Mammary epithelial cell (primary cell): Measurements from ENCODE around the gene TLX3.

Source experiments
- EZH2 ChIP-seq: IDR thresholded peaks from 2 replicates; pipeline ENCODE4 v1.6.1; 2012; ENCODE audit warnings: low read length, inconsistent platforms, borderline replicate concordance
- TF ChIP-seq, protein P1 (sequence below), 2 donors: IDR thresholded peaks in 1 of 2; conservative IDR thresholded peaks in 1 of 2; 2 replicates each; pipeline ENCODE4 v1.5.1; 2011 to 2012; ENCODE audit warnings: inconsistent platforms in 2 of 2, low read length in 2 of 2, mild to moderate bottlenecking in 2 of 2, control low read depth in 1 of 2, low read depth in 1 of 2; ENCODE audit not compliant: insufficient read depth in 1 of 2; ENCODE audit errors: extremely low read depth in 1 of 2

DNA sequence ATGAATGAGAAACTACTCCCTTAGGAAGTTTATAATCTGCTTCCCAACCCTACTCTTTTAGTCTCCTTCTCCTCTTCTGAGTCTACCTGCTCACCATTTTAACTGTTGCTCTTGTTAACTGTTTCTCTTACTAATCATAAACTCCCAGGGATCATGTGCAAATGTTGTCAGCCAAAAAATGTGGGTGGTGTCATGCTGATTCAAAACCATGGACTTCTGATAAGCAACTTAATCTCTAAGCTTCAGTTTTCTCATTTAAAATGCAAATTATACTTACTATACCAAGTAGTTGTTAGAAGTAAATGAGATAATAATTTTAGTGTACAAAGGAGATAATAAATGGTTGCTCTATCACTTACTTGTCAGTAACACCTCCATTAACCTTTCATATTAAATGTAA is 45.9 kb upstream of the TLX3 start:
- TF ChIP-seq, protein P1, sequence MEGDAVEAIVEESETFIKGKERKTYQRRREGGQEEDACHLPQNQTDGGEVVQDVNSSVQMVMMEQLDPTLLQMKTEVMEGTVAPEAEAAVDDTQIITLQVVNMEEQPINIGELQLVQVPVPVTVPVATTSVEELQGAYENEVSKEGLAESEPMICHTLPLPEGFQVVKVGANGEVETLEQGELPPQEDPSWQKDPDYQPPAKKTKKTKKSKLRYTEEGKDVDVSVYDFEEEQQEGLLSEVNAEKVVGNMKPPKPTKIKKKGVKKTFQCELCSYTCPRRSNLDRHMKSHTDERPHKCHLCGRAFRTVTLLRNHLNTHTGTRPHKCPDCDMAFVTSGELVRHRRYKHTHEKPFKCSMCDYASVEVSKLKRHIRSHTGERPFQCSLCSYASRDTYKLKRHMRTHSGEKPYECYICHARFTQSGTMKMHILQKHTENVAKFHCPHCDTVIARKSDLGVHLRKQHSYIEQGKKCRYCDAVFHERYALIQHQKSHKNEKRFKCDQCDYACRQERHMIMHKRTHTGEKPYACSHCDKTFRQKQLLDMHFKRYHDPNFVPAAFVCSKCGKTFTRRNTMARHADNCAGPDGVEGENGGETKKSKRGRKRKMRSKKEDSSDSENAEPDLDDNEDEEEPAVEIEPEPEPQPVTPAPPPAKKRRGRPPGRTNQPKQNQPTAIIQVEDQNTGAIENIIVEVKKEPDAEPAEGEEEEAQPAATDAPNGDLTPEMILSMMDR (conservative IDR thresholded peaks at IDR 0.05 in 1 of 2, IDR thresholded peaks at IDR 0.05 in 1 of 2; ENCODE audit: extremely low read depth in 1 of 2, insufficient read depth in 1 of 2, low read depth in 1 of 2, low read length in 2 of 2): no peak
- TF ChIP-seq EZH2: no peak
